NCI-H345 treated with DMSO at 0.1 percent for 48 hours (cell line): Measurements from ENCODE around the gene MYH6.

Source experiments
- DNase-seq: peaks from one replicate; lab custom pipeline; 2025; ENCODE audit not compliant: unreplicated experiment; lab: John Stamatoyannopoulos, UW

Gene MYH6

GRCh38 chr14:23379366-23380196, 28.5 kb downstream of the MYH6 start:
- DNase-seq = peak; percentile 27

GRCh38 chr14:23378612-23379220, 29.4 kb downstream of the MYH6 start:
- DNase-seq = no peak

DNA sequence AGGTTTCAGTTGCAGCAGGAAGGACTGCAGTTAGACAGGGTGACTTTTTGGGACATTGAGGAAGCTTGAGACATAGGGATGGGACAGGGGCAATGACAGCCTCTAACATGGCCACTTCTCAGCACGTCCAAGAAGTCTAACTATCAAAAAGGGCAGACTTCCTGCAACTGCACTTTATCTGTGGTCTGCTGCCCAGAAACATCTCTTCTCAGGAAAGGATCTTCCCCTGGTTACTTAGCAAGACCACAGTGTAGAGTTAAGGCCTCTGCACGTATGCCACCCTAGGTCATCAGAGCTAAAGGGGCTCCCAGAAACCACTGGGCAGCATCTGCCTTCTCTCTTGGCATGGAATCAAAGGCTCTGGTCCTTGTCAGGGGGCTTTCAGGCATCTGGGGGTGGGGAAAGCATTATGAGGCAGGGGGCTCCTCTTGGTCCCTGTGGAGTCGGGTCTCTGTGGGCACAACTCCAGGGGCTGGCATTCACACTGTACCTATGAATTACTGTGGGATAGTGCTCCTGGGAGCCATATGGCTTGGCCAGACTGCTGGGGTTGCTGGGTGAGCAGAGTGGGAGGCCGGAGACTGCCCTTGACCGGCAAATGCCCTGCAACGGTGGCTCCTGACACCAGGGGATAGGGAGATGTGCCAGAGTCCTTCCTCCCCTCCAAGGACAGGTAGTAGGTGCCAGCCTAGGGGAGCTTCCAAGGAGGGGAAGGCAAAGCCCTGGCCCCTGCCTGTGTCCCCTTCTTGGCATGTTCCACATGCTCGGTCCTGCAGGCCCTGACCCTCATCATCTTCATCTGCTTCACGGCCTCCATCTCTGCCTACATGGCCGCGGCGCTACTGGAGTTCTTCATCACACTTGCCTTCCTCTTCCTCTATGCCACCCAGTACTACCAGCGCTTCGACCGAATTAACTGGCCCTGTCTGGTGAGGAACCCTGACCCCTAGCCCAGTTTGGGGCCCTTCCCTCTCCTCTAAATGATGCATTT, 30.2 kb downstream of the MYH6 start:
- DNase-seq = no peak

GRCh38 chr14:23377198-23377550, 30.9 kb downstream of the MYH6 start:
- no peak for DNase-seq

DNA sequence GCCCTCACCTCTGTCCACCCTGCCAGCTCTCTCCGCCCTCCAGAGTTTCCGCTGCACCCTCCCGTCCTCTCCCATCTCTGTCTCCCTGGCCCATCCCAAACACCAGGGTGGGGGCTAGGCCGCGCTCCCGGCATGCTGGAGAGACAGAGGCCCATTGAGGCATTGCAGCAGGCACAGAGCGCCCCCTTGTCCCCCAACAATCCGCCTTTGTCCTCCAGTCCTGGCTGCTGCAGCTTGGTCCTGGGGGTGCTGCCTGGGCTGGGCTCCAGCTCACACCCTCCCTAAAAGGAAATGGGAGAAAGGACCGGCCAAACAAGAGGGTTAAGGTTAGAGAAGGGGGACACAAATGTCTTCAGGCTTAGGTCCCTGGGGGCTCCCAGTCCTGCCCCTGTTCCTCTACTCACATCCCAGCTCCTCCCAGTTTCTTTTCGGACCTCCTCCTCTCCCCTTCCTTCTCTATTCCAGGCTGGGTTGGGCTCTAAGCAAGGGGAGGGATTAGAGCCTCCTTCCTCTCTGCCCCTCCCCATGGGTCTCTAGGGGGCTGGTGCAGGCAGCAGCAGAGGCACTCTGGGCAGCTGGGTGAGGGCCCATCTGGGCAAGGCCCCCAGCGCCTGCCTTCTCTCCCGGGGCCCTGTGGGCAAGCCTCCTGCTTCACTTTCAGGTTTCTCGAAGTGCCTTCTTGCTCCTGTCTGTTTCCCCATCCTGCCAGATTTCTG, 31.4 kb downstream of the MYH6 start, which contains the start of gene CMTM5:
Gene CMTM5, plus strand, starts transcription at position 565 of the 716 bp plus-strand sequence. CDS start 206 bp downstream, outside the sequence.
- no peak for DNase-seq

GRCh38 chr14:23375527-23376251, 32.4 kb downstream of the MYH6 start:
- DNase-seq = no peak

GRCh38 chr14:23373041-23373440, 35.0 kb downstream of the MYH6 start:
- DNase-seq = no peak

DNA sequence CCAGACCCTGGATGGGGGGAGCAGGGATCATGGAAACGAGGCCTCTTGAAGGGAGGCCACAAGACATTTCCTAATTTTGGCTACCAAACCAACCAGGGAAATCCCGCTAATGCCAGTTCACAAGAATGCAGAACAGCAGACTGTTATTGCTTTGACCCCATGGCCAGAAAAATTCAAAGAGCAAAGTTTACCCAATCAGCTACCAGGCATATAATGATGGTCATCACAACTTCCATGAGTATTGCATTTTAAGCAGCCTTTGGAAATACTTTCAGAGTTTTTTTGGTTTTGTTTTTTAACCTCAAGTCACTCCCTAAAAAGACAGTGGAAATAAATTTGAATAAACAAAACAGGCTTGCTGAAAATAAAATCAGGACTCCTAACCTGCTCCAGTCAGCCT, 35.6 kb downstream of the MYH6 start, which contains the start of gene IL25:
Gene IL25, plus strand, starts transcription at position 301 of the 400 bp plus-strand sequence.
- no peak for DNase-seq

GRCh38 chr14:23371865-23372264, 36.2 kb downstream of the MYH6 start:
- DNase-seq = no peak

GRCh38 chr14:23370221-23370620, 37.9 kb downstream of the MYH6 start:
- DNase-seq = no peak

DNA sequence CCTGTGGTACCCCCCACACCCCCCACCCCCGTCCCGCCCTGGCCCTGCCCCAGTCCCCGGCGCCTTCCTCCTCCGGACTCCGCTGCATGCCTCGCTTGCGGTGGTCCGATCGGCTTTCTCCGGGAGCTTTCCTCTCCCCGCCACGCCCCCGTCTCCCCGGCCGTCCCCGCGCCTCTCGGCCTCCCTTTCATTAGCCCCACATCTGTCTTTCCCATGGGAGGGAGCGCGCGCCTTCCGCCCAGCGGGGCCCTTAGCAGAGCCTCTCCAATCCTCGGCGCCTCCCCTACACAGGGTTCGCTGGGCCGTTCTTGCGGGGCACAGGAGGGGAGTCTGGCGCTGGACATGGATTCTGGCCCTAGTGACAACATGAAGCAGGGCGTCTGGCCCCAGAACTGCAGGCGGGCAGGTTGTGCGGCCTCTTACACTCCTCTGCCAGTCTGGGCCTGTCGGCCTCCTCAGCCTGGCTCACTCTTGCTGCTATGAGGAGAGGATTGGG, 41.6 kb downstream of the MYH6 start:
- no peak for DNase-seq

- DNase-seq = no peak
These were observed 42.2 kb downstream of the MYH6 start for GRCh38 chr14:23365732-23366425.

- no peak for DNase-seq
These were observed 42.9 kb downstream of the MYH6 start, which contains the start of gene EFS for GRCh38 chr14:23365036-23365731. Gene EFS, minus strand, starts transcription at chr14:23365172. Its CDS starts 147 bp downstream, at chr14:23365025.

DNA sequence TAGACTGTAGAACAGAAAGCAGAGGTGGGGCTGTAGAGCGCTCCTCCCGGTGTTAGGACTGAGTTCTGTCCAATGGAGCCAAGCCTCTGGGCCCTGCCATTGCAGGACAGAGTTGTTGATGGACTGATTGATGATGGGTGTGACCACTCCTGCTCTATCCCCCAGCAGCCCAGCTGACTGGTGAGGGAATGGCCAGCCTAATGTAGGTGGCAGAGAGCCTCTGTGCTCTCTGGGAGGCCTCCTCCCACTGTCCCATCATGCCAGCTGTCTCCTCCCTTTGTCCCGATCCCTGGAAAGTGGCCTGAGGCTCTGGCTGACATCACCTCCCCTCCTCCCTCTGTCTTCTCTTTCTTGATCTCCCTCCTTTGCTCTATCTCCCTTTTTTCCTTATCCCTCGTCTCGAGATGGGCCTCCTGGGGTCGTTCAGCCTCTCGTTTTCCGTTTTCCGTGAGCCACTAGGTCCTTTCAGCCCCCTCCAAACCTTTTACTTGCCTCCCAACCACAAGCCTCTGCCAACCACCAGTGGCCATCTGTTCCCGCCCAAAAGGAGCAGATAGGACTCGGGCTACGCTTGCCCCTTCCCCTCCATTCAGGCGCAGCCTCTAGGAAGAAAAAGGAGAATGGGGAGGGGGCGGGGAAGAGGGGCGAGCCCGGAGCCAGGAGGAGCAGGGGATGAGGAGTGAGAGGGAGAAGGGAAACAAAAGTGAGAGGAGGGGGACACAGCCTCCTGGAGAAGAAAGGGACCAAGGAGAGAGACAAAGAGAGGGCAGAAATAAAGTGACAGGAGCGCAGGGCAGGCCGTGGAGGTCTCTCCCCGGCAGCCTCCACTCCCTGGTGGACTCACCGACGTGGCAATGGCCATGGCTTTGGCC, 43.7 kb downstream of the MYH6 start:
- no peak for DNase-seq

GRCh38 chr14:23362200-23362599, 45.9 kb downstream of the MYH6 start:
- DNase-seq = no peak

GRCh38 chr14:23361763-23362162, 46.3 kb downstream of the MYH6 start:
- no peak for DNase-seq

DNA sequence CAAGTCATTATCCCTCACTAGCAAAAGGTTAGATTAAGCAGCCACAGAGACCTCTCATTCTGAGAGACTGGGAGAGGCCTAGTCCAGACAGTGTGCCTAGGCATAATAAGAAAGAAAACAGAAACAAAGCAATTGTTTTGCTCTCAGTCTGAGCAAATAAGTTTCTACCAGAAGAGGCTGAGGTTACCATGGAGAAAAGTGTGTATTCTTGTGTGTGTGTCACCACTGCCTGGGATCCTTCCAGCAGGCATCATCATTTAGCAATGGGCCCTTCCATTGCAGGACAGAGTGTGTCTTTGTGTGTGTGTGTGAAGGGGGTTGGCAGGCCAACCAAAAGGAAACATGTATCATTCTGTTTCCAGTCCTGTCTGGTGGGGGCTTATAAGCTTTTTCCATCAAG, 46.8 kb downstream of the MYH6 start:
- DNase-seq = no peak

GRCh38 chr14:23360496-23360895, 47.6 kb downstream of the MYH6 start:
- no peak for DNase-seq
